Colon (tissue), 2 donors: ENCODE results near the gene ATN1.
"Not testable (repeated sequence)": the region's sequence is repeated elsewhere in the genome, so short reads cannot be mapped to it uniquely, and the experiment has no call there.

Experiments used
- FAIRE-seq: peaks from 2 replicates; lab custom pipeline; 2012; peaks lifted over from hg19 to GRCh38; lab: Jason Lieb, UNC
- donor health status: control.
- donor health status: control.

The ATN1 gene, protein sequence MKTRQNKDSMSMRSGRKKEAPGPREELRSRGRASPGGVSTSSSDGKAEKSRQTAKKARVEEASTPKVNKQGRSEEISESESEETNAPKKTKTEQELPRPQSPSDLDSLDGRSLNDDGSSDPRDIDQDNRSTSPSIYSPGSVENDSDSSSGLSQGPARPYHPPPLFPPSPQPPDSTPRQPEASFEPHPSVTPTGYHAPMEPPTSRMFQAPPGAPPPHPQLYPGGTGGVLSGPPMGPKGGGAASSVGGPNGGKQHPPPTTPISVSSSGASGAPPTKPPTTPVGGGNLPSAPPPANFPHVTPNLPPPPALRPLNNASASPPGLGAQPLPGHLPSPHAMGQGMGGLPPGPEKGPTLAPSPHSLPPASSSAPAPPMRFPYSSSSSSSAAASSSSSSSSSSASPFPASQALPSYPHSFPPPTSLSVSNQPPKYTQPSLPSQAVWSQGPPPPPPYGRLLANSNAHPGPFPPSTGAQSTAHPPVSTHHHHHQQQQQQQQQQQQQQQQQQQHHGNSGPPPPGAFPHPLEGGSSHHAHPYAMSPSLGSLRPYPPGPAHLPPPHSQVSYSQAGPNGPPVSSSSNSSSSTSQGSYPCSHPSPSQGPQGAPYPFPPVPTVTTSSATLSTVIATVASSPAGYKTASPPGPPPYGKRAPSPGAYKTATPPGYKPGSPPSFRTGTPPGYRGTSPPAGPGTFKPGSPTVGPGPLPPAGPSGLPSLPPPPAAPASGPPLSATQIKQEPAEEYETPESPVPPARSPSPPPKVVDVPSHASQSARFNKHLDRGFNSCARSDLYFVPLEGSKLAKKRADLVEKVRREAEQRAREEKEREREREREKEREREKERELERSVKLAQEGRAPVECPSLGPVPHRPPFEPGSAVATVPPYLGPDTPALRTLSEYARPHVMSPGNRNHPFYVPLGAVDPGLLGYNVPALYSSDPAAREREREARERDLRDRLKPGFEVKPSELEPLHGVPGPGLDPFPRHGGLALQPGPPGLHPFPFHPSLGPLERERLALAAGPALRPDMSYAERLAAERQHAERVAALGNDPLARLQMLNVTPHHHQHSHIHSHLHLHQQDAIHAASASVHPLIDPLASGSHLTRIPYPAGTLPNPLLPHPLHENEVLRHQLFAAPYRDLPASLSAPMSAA (N-terminal part only)

GRCh38 chr12:6927379-6928021 is at the start of gene ATN1:
ATN1 (plus strand) TSS chr12:6927959; CDS start chr12:6934002, 6,043 bp downstream.
- no peak for FAIRE-seq

DNA sequence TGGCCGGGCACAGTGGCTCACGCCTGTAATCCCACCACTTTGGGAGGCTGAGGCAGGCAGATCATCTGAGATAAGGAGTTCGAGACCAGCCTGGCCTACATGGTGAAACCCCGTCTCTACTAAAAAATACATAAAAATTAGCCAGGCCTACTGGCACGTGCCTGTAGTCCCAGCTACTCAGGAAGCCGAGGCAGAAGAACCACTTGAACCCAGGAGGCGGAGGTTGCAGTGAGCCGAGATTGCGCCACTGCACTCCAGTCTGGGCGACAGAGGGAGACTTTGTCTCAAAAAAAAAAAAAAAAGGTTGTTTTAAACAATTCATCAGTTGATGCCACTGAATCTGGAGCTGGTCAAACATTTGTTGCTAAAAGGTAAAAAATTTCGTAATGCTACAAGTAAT is 47.9 kb upstream of the ATN1 start:
- FAIRE-seq, result not testable (repeated sequence)

DNA sequence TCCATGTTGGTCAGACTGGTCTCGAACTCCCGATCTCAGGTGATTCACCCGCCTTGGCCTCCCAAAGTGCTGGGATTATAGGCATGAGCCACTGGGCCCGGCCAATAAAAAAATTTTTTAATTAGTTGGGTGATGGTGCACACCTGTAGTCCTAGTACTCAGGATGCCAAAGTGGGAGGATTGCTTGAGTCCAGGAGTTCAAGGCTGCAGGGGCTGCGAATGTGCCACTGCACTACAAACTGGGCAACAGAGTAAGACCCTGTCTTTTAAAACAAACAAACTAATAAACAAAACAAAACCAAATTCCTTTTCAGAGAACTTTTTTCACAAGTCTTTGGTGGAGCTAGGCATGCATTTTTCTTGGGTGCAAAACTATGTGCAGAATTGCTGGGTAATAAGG is 44.5 kb upstream of the ATN1 start:
- no peak for FAIRE-seq

- no peak for FAIRE-seq
These were observed 44.1 kb upstream of the ATN1 start for GRCh38 chr12:6883683-6884082.

GRCh38 chr12:6884539-6884938 is 43.2 kb upstream of the ATN1 start:
- FAIRE-seq, result no peak

DNA sequence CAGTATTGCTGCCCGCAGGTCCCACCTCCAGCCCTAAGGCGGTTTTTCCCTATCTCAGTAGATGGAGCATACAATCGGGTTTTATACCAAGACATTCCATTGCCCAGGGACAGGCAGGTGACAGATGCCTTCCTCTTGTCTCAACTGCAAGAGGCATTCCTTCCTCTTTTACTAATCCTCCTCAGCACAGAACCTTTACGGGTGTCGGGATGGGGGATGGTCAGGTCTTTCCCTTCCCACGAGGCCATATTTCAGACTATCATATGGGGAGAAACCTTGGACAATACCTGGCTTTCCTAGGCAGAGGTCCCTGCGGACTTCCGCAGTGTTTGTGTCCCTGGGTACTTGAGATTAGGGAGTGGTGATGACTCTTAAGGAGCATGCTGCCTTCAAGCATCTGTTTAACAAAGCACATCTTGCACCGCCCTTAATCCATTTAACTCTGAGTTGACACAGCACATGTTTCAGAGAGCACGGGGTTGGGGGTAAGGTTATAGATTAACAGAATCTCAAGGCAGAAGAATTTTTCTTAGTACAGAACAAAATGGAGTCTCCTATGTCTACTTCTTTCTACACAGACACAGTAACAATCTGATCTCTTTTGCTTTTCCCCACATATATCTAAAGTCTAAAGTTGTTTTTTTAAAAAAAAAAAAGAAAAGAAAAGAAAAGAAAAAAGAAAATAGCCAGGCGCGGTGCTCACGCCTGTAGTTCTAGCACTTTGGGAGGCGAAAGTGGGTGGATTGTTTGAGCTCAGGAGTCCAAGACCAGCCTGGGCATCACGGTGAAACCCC is 41.4 kb upstream of the ATN1 start:
- FAIRE-seq, result not testable (repeated sequence)

- FAIRE-seq, result no peak
These were observed 40.3 kb upstream of the ATN1 start for GRCh38 chr12:6887460-6887859.

- no peak for FAIRE-seq
These were observed 39.4 kb upstream of the ATN1 start for GRCh38 chr12:6888360-6888759.

DNA sequence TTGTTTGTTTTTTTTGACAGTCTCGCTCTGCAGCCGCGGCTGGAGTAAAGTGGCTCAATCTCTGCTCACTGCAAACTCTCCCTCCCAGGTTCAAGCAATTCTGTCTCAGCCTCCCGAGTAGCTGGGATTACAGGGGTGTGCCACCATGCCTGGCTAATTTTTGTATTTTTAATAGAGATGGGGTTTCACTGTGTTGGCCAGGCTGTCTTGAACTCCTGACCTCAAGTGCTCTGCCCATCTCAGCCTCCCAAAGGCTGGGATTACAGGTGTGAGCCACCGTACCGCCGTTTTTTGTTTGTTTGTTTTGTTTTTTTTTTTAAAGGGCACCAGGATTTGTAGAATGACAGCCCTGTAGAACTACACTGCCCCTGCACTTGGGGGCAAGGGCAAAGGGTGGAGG is 39.0 kb upstream of the ATN1 start:
- not testable (repeated sequence) for FAIRE-seq

DNA sequence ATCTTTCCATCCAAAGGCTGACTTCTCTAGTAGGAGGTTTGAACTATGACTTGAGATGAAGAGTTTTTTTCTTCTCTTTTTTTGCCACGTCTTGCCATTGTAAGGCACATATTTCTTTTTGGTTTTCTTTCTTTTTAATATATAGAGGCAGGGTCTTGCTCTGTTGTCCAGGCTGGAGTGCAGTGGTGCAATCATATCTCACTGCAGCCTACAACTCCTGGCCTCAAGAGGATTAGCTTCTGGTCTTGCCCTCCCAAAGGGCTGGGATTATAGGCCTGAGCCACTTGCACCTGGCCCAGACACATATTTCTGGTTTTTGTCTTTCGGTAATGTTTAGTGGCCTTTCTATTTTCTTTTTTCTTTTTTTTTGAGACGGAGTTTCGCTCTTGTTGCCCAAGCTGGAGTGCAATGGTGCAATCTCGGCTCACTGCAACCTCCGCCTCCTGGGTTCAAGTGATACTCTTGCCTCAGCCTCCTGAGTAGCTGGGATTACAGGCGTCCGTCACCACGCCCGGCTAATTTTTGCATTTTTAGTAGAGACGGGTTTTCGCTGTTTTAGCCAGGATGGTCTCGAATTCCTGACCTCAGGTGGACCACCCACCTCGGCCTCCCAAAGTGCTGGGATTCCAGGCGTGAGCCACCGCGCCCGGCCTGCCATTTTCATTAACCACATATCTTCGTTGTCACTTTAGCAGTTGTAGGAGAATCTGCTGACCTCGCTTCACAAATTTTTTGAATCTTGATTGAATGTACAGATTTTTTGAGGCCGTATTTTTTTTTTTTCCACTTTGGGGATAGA is 37.8 kb upstream of the ATN1 start:
- not testable (repeated sequence) for FAIRE-seq

DNA sequence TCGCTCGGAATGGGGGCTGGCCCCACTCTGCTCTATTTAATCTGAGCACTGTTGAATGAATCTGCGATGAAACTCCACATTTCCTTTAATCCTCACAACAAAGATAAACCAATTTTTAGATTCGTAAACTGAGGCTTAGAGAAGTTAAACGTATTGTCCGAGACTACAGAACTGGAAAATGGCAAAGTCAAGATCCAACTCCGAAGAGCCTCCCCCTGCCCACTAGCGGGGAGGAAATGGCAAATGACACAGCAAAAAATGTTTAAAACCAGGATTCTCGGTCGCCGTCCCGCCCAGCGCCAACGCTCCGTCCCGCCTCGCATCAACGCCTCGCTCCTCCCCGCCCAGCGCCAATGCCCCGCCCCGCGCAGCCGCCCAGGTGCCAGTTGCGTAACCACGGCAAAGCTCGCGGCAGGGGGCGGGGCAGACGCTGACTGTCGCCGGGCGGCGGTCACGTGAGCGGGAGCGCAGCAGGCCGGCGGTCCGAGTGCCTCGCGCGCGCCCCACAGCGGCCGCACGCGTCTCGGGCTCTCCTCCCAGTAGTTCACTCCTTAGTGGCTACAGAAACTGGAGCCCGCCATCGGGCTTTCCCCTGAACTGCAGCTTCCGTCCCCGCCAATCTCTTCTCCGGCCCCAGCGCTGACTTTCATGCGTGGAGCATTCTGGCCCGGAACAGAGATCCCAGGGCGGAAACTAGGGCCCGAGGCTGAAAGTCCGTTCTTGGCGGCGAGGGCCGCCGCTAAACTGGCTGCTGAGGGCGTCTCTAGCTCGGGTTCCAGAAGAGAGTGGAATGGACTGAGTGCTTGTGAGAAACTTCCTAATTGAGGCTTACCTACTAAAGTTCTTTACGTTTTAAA is 36.7 kb upstream of the ATN1 start:
- FAIRE-seq, result no peak

DNA sequence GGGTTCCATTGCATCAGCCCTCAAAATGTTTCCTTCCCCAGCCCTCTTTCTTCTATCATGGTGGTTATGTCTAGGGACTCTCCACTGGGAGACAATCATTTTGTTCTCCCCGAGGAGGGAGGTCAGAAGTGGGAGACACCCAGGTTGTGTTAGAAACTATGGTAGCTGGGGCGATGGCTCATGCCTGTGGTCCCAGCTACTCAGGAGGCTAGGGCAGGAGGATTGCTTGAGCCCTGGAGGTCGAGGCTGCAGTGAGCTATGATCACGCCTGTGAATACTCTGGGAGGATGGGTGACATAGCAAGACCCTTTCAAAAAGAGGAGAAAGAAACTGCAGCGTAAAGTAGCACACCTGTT is 36.1 kb upstream of the ATN1 start:
- no peak for FAIRE-seq

- not testable (repeated sequence) for FAIRE-seq
These were observed 35.1 kb upstream of the ATN1 start for GRCh38 chr12:6892683-6893082.

- no peak for FAIRE-seq
These were observed 33.4 kb upstream of the ATN1 start for GRCh38 chr12:6894321-6894720.

GRCh38 chr12:6896846-6897435 is 30.8 kb upstream of the ATN1 start:
- FAIRE-seq, result no peak

GRCh38 chr12:6899427-6899826 is 28.3 kb upstream of the ATN1 start:
- no peak for FAIRE-seq

DNA sequence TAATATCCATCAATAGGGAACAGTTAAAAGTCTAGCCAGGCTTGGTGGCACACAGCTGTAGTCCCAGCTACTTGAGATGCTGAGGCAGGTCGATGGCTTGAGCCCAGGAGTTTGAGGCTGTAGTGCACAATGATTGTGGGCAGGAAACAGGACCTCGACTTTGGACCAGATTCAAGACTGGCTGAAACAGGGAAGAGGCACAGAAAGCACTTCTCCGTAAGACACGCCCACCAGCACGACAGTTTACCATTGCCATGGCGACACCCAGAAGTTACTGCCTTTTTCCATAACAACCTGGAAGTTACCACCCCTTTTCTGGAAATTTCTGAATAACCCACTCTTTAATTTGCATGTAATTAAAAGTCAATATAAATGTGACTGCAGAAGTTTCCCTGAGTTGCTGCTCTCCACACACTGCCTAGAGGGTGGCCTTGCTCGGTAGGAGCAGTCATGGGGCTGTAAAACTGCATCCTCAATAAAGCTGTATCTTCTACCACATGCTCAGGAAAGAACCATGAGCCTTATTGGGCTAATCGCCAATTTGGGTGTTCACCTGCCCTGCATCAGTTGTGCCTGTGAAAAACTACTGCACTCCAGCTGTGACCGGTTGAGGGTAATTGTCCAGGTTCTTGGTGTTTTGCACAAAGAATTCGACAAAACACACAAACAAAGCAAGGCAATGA is 27.8 kb upstream of the ATN1 start:
- no peak for FAIRE-seq

DNA sequence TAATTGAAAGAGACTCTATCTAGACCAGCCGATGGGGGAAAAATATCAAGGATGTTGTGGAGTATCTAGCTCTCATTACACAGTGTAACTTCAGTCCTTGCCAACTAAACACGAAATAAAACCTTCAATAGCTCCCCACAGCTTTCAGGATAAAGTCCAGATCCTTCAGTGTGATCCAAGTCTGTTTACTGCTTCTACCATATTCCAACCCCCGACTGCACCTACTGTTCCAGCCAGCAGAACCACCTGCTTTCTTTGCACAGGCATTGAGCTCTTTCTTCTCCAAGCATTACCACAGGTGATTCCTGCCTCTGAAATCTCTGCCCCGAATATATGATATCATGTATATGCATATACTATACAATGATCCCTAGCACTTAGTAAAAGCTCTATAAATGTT is 25.3 kb upstream of the ATN1 start:
- no peak for FAIRE-seq

GRCh38 chr12:6903722-6904121 is 24.0 kb upstream of the ATN1 start:
- no peak for FAIRE-seq
